ENCODE measurements around the gene UGT1A5. TPM values are rescaled to one million over a fixed set of nuclear protein-coding genes. Genes with fewer than 3 reads are reported as not detected.

The UGT1A5 gene
- total RNA-seq, 1 experiment from 2014 or later: 7.1 TPM

DNA sequence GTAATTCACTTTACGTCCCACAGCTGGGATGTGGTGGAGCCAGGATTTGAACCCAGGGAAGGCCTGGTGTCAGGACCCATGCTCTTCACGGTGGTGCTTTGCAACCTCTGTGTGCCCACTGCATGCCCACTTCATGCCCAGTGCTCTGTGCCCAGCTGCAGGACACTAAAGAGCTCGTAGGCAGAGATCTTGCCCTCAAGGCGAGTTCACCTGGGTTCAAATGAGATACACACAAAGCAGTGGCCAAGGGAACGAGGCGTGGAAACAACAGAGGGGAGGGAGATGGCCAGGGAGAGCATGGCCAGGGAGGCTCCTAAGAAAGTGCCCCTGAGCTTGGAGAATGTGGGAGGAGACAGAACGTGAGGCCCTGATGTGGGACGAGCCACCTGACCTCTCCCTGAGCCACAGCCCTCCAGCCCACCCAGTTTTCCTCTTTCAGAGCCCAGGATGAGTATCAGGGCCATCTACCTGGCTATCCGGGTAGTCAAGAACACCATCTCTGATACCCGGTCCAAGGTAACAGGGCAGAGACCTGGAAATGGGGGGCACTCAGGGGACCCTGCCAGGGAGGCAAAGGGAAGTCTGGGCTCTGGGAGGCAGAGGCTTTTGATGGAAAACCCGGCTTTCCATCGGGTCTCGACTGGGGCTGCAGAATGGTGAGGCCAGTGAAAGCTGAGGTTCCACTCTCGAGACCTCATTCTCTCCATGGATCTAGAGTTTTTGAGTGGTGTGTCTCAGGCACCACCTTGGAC lies 85.8 kb downstream of the UGT1A5 start:
- CTCF ChIA-PET: no interaction called here
- no TSS peak for BruUV-seq (replicated peaks)
- Mint-ChIP-seq H3K27me3 (ENCODE audit: unreplicated experiment) (no peaks in the 10 kb centered on the region), H3K4me1 (ENCODE audit: low read depth, unreplicated experiment) (peaks cover 14% of the 10 kb centered on the region), H3K27ac (ENCODE audit: unreplicated experiment) (no peak overlapping the region), H3K36me3 (ENCODE audit: insufficient read depth, unreplicated experiment) (no peaks in the 10 kb centered on the region), H3K4me3 (ENCODE audit: low read depth, unreplicated experiment) (no peak overlapping the region), H3K9me3 (ENCODE audit: low read depth, unreplicated experiment) (no peaks in the 10 kb centered on the region)
- intact Hi-C loops (cut with micrococcal nuclease; ENCODE audit: unreplicated experiment): no loop called here
- TF ChIP-seq, protein P1, sequence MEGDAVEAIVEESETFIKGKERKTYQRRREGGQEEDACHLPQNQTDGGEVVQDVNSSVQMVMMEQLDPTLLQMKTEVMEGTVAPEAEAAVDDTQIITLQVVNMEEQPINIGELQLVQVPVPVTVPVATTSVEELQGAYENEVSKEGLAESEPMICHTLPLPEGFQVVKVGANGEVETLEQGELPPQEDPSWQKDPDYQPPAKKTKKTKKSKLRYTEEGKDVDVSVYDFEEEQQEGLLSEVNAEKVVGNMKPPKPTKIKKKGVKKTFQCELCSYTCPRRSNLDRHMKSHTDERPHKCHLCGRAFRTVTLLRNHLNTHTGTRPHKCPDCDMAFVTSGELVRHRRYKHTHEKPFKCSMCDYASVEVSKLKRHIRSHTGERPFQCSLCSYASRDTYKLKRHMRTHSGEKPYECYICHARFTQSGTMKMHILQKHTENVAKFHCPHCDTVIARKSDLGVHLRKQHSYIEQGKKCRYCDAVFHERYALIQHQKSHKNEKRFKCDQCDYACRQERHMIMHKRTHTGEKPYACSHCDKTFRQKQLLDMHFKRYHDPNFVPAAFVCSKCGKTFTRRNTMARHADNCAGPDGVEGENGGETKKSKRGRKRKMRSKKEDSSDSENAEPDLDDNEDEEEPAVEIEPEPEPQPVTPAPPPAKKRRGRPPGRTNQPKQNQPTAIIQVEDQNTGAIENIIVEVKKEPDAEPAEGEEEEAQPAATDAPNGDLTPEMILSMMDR (IDR thresholded peaks at IDR 0.05; ENCODE audit: unreplicated experiment): no peak
- no peak for DNase-seq

DNA sequence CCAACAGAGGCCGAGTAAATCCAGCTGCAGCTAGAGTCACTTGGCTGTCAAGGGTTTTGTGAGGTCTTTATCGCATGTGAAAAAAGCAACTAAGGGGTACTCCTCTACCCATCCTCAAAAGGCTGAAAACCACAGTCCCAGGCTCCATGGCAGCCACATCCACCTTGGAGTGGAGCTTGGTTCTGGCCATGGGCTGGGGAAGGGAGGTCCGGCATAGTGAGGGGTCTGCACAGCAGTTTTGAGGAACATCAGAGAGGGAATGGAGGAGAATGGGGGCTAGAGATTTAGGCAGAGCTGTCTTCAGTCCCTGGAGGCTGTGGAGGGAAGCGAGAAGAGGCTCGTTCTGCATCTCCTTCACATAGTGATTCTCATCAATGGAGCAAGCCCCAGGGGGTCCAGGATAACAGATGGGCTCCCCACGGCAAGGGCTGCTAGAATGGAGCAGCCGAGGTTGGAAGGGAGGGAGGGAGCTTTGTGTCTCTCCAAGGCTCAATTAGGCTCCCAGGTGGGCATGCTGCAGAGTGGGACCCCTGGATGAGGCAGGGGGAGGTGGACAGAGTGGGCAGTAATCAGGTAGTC lies 86.5 kb downstream of the UGT1A5 start:
- H3K27me3 Mint-ChIP-seq (ENCODE audit: unreplicated experiment): no peaks in the 10 kb centered on the region
- intact Hi-C loops (cut with micrococcal nuclease; ENCODE audit: unreplicated experiment): no loop called here
- no peak overlapping the region for H3K27ac Mint-ChIP-seq (ENCODE audit: unreplicated experiment)
- no peak overlapping the region for H3K4me3 Mint-ChIP-seq (ENCODE audit: low read depth, unreplicated experiment)
- DNase-seq: no peak
- H3K4me1 Mint-ChIP-seq (ENCODE audit: low read depth, unreplicated experiment): peaks cover 14% of the 10 kb centered on the region
- TF ChIP-seq, protein P1 (IDR thresholded peaks at IDR 0.05; ENCODE audit: unreplicated experiment): no peak
- no TSS peak for BruUV-seq (replicated peaks)
- CTCF ChIA-PET: no interaction called here
- no peaks in the 10 kb centered on the region for H3K36me3 Mint-ChIP-seq (ENCODE audit: insufficient read depth, unreplicated experiment)
- no peaks in the 10 kb centered on the region for H3K9me3 Mint-ChIP-seq (ENCODE audit: low read depth, unreplicated experiment)

DNA sequence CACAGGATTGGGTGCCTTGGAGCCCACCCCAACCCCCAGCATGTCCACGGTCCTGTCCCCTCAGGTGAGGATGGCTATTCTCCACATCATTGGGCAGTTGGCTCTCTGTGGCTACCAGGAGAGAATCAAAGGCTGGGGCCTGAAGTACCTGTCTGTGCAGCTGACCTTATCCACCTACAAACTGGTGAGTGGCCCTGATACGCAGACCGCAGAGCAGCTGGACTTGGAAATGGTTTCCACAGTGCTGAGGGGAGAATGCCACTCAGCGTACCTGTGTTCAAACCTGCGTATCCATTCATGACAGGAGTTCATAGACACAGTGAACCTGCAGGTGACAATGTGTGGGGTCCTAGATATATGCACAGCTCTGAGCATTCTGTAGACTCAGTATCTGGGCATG lies 87.0 kb downstream of the UGT1A5 start:
- H3K4me1 Mint-ChIP-seq (ENCODE audit: low read depth, unreplicated experiment): peaks cover 14% of the 10 kb centered on the region
- BruUV-seq (replicated peaks): no TSS peak
- H3K27me3 Mint-ChIP-seq (ENCODE audit: unreplicated experiment): no peaks in the 10 kb centered on the region
- no peak for DNase-seq
- no peak overlapping the region for H3K27ac Mint-ChIP-seq (ENCODE audit: unreplicated experiment)
- no peaks in the 10 kb centered on the region for H3K36me3 Mint-ChIP-seq (ENCODE audit: insufficient read depth, unreplicated experiment)
- no peak overlapping the region for H3K4me3 Mint-ChIP-seq (ENCODE audit: low read depth, unreplicated experiment)
- CTCF ChIA-PET: no interaction called here
- intact Hi-C loops (cut with micrococcal nuclease; ENCODE audit: unreplicated experiment): no loop called here
- H3K9me3 Mint-ChIP-seq (ENCODE audit: low read depth, unreplicated experiment): no peaks in the 10 kb centered on the region
- TF ChIP-seq, protein P1 (IDR thresholded peaks at IDR 0.05; ENCODE audit: unreplicated experiment): no peak

DNA sequence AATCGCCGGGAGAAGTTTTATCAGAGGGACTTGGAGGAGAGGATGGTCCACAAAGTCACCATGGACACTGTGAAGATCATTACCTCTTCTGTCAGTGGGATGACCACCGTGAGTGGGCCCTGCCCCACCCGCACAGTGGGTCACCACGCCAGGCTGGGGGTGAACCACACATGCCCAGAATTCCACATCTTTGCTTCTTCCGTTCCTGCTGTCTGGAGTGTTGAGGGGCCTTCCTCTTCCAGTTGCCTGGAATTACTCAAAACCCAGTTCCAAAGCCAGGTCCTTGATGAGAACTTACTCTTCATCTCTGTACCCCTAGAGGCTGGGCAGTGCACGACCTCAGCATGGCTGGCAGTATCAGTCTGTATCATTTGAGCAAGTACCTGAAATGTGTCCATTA lies 87.5 kb downstream of the UGT1A5 start:
- TF ChIP-seq, protein P1 (IDR thresholded peaks at IDR 0.05; ENCODE audit: unreplicated experiment): no peak
- DNase-seq: no peak
- Mint-ChIP-seq H3K27me3 (ENCODE audit: unreplicated experiment) (no peaks in the 10 kb centered on the region), H3K4me3 (ENCODE audit: low read depth, unreplicated experiment) (no peak overlapping the region), H3K4me1 (ENCODE audit: low read depth, unreplicated experiment) (peaks cover 14% of the 10 kb centered on the region), H3K36me3 (ENCODE audit: insufficient read depth, unreplicated experiment) (no peaks in the 10 kb centered on the region), H3K9me3 (ENCODE audit: low read depth, unreplicated experiment) (no peaks in the 10 kb centered on the region), H3K27ac (ENCODE audit: unreplicated experiment) (no peak overlapping the region)
- no TSS peak for BruUV-seq (replicated peaks)
- CTCF ChIA-PET: no interaction called here
- intact Hi-C loops (cut with micrococcal nuclease; ENCODE audit: unreplicated experiment): no loop called here
